H1 (cell line): ENCODE data around the gene TMEM135.

Experiments used
- ATF3 ChIP-seq: IDR thresholded peaks from 2 replicates; pipeline ENCODE4 v1.6.1; 2011; ENCODE audit warnings: low read depth, mild to moderate bottlenecking, low read length; ENCODE audit not compliant: insufficient read depth
- CTBP2 ChIP-seq: IDR thresholded peaks from 2 replicates; pipeline ENCODE4 v1.7.0; 2011; ENCODE audit warnings: borderline replicate concordance, mild to moderate bottlenecking, moderate library complexity, mixed read lengths, low read length; ENCODE audit not compliant: insufficient read depth, insufficient read length
- CTCF ChIP-seq, 3 experiments: IDR thresholded peaks; 1 replicate in 2 of 3; 2 replicates in 1 of 3; pipeline versions ENCODE4 v1.5.1 to v1.6.1; 2011; ENCODE audit warnings: low read length in 3 of 3, mild to moderate bottlenecking in 3 of 3, inconsistent platforms in 2 of 3, low read depth in 1 of 3, moderate library complexity in 1 of 3; ENCODE audit not compliant: insufficient read depth in 1 of 3; ENCODE audit errors: control extremely low read depth in 1 of 3
- EGR1 ChIP-seq: IDR thresholded peaks from 2 replicates; pipeline ENCODE4 v1.6.1; 2011; ENCODE audit warnings: low read depth, low read length, borderline replicate concordance
- EP300 ChIP-seq, 2 experiments: IDR thresholded peaks; 1 replicate in 1 of 2; 2 replicates in 1 of 2; pipeline ENCODE4 v1.6.1; 2011 to 2012; ENCODE audit warnings: low read depth in 2 of 2, low read length in 2 of 2, mild to moderate bottlenecking in 2 of 2, borderline replicate concordance in 1 of 2, inconsistent platforms in 1 of 2, moderate library complexity in 1 of 2
- EZH2 ChIP-seq: fragments of 200-600 bp; sonication (generic); IDR thresholded peaks from 2 replicates; pipeline ENCODE4 v1.7.1; 2012; ENCODE audit warnings: low read depth, mild to moderate bottlenecking, moderate library complexity, low read length, inconsistent platforms; ENCODE audit not compliant: severe bottlenecking
- HDAC6 ChIP-seq: IDR thresholded peaks from one replicate; pipeline ENCODE4 v1.7.1; 2012; ENCODE audit warnings: low read depth, mild to moderate bottlenecking, inconsistent platforms, low read length, moderate library complexity
- MAFK ChIP-seq: IDR thresholded peaks from 2 replicates; pipeline ENCODE4 v1.6.1; 2012; ENCODE audit warnings: low read depth, mild to moderate bottlenecking, improper control_type of control experiment, low read length
- POLR2A ChIP-seq, 2 experiments: IDR thresholded peaks; 1 replicate in 1 of 2; 2 replicates in 1 of 2; pipeline ENCODE4 v1.6.1; 2011; ENCODE audit warnings: low read depth in 2 of 2, low read length in 2 of 2, mild to moderate bottlenecking in 2 of 2; ENCODE audit errors: control extremely low read depth in 1 of 2
- TAF1 ChIP-seq: IDR thresholded peaks from 2 replicates; pipeline ENCODE4 v1.6.1; 2011; ENCODE audit warnings: mild to moderate bottlenecking, low read depth, low read length

GRCh38 chr11:87036756-87037449 is 831 bp upstream of the TMEM135 start:
- TF ChIP-seq TAF1 (no peak), CTCF (IDR thresholded peaks at IDR 0.05; ENCODE audit: control extremely low read depth in 1 of 3, insufficient read depth in 1 of 3, low read depth in 1 of 3, low read length in 3 of 3) (no peak), MAFK (no peak), CTBP2 (no peak), EGR1 (no peak), POLR2A (IDR thresholded peaks at IDR 0.05; ENCODE audit: control extremely low read depth in 1 of 2, low read depth in 2 of 2, low read length in 2 of 2) (peak in 1 of 2 experiments; percentile 14; a peak in 1 of 3 replicates), HDAC6 (no peak), EP300 (IDR thresholded peaks at IDR 0.05; ENCODE audit: borderline replicate concordance in 1 of 2, low read depth in 2 of 2, low read length in 2 of 2) (no peak), EZH2 (no peak), ATF3 (no peak)
